ENCODE data around the gene IL12RB2.

IL12RB2 gene

GRCh38 chr1:67348586-67349252 is 41.0 kb downstream of the IL12RB2 start:
- TF ChIP-seq CTCF (IDR thresholded peaks at IDR 0.05; ENCODE audit: poor library complexity, severe bottlenecking): no peak

GRCh38 chr1:67350783-67351182 is 43.1 kb downstream of the IL12RB2 start:
- no peak for ATAC-seq (ENCODE audit: low read depth)
- Histone ChIP-seq H3K27ac (ENCODE audit: poor library complexity, severe bottlenecking) (no peak overlapping the region), H3K4me1 (ENCODE audit: insufficient read depth, poor library complexity, severe bottlenecking) (peaks cover 38% of the 10 kb centered on the region), H3K27me3 (ENCODE audit: insufficient read depth, poor library complexity, severe bottlenecking) (no peaks in the 10 kb centered on the region), H3K4me3 (ENCODE audit: severe bottlenecking) (no peak overlapping the region), H3K9me3 (ENCODE audit: severe bottlenecking) (no peaks in the 10 kb centered on the region), H3K36me3 (ENCODE audit: low read depth) (no peaks in the 10 kb centered on the region)
- TF ChIP-seq CTCF (IDR thresholded peaks at IDR 0.05; ENCODE audit: poor library complexity, severe bottlenecking): no peak
- no peak for DNase-seq (ENCODE audit: low spot score)

More at GRCh38 chr1:67348586-67349252, 41.0 kb downstream of the IL12RB2 start:
- DNase-seq (ENCODE audit: low spot score) (no peak), ATAC-seq (ENCODE audit: low read depth) (no peak)
- Histone ChIP-seq H3K4me1 (ENCODE audit: insufficient read depth, poor library complexity, severe bottlenecking) (peaks cover 32% of the 10 kb centered on the region), H3K9me3 (ENCODE audit: severe bottlenecking) (no peaks in the 10 kb centered on the region), H3K27me3 (ENCODE audit: insufficient read depth, poor library complexity, severe bottlenecking) (no peaks in the 10 kb centered on the region), H3K4me3 (ENCODE audit: severe bottlenecking) (no peak overlapping the region), H3K36me3 (ENCODE audit: low read depth) (no peaks in the 10 kb centered on the region), H3K27ac (ENCODE audit: poor library complexity, severe bottlenecking) (peak overlapping the region; percentile 73)

GRCh38 chr1:67352211-67352610 is 44.5 kb downstream of the IL12RB2 start:
- Histone ChIP-seq H3K36me3 (ENCODE audit: low read depth) (no peaks in the 10 kb centered on the region), H3K27me3 (ENCODE audit: insufficient read depth, poor library complexity, severe bottlenecking) (no peaks in the 10 kb centered on the region), H3K4me1 (ENCODE audit: insufficient read depth, poor library complexity, severe bottlenecking) (peaks cover 45% of the 10 kb centered on the region), H3K9me3 (ENCODE audit: severe bottlenecking) (no peaks in the 10 kb centered on the region), H3K4me3 (ENCODE audit: severe bottlenecking) (no peak overlapping the region), H3K27ac (ENCODE audit: poor library complexity, severe bottlenecking) (no peak overlapping the region)
- DNase-seq (ENCODE audit: low spot score): no peak
- no peak for ATAC-seq (ENCODE audit: low read depth)
- no peak for TF ChIP-seq CTCF (IDR thresholded peaks at IDR 0.05; ENCODE audit: poor library complexity, severe bottlenecking)

GRCh38 chr1:67355745-67356424 is 48.2 kb downstream of the IL12RB2 start:
- Histone ChIP-seq H3K9me3 (ENCODE audit: severe bottlenecking) (no peaks in the 10 kb centered on the region), H3K4me1 (ENCODE audit: insufficient read depth, poor library complexity, severe bottlenecking) (peaks cover 22% of the 10 kb centered on the region), H3K27ac (ENCODE audit: poor library complexity, severe bottlenecking) (peak overlapping the region; percentile 87), H3K36me3 (ENCODE audit: low read depth) (no peaks in the 10 kb centered on the region), H3K4me3 (ENCODE audit: severe bottlenecking) (no peak overlapping the region), H3K27me3 (ENCODE audit: insufficient read depth, poor library complexity, severe bottlenecking) (no peaks in the 10 kb centered on the region)
- no peak for TF ChIP-seq CTCF (IDR thresholded peaks at IDR 0.05; ENCODE audit: poor library complexity, severe bottlenecking)
- no peak for DNase-seq (ENCODE audit: low spot score)
- ATAC-seq (ENCODE audit: low read depth): peak; percentile 90

GRCh38 chr1:67359592-67359991 is 51.9 kb downstream of the IL12RB2 start:
- ATAC-seq (ENCODE audit: low read depth) (no peak), DNase-seq (ENCODE audit: low spot score) (no peak)
- Histone ChIP-seq H3K36me3 (ENCODE audit: low read depth) (no peaks in the 10 kb centered on the region), H3K4me3 (ENCODE audit: severe bottlenecking) (no peak overlapping the region), H3K27me3 (ENCODE audit: insufficient read depth, poor library complexity, severe bottlenecking) (no peaks in the 10 kb centered on the region), H3K9me3 (ENCODE audit: severe bottlenecking) (no peaks in the 10 kb centered on the region), H3K27ac (ENCODE audit: poor library complexity, severe bottlenecking) (no peak overlapping the region), H3K4me1 (ENCODE audit: insufficient read depth, poor library complexity, severe bottlenecking) (peaks cover 17% of the 10 kb centered on the region)
- TF ChIP-seq CTCF (IDR thresholded peaks at IDR 0.05; ENCODE audit: poor library complexity, severe bottlenecking): no peak
